H4 (cell line): ENCODE data around the gene SEZ6. TPM values are rescaled to one million over a fixed set of nuclear protein-coding genes. Genes with fewer than 3 reads are reported as not detected.

Experiments
- DNase-seq: peaks from one replicate; pipeline ENCODE4 v3.0.0-alpha.2; 2015; ENCODE audit warnings: low spot score
- total RNA-seq: library from RNA; depleted of rRNA; stranded (reverse); fragments of >200 nt; shearing (Covaris generic); gene quantifications from 2 replicates; pipeline ENCODE4 v1.2.3, GENCODE V29; 2014

The SEZ6 gene
- total RNA-seq, 1 experiment from 2014 or later = not detected

- no peak for DNase-seq
Measured at GRCh38 chr17:29004081-29004692, 1.6 kb downstream of the SEZ6 start.

DNA sequence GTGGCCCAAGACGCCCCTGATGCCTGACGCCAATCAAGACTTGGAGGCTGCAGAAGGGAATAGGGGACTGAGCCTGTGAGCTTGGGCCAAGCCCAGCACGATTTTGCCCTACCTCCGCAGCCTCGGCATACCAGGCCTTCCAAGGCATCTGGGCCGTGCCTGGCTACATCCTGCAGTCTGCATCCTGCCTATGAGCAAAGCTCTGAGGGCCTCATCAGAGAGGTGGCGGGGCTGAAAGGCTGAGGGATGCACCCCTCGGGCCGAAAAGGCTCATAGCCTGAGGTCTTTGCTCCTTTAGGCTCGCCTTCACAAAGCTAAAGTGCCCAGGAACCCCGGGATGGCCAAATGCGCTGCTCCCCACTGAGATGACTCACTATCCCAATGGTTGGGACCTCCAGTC lies 2.5 kb downstream of the SEZ6 start:
- DNase-seq = no peak

GRCh38 chr17:29002811-29003210 lies 3.0 kb downstream of the SEZ6 start:
- no peak for DNase-seq

GRCh38 chr17:29000973-29001372 lies 4.9 kb downstream of the SEZ6 start:
- no peak for DNase-seq

DNA sequence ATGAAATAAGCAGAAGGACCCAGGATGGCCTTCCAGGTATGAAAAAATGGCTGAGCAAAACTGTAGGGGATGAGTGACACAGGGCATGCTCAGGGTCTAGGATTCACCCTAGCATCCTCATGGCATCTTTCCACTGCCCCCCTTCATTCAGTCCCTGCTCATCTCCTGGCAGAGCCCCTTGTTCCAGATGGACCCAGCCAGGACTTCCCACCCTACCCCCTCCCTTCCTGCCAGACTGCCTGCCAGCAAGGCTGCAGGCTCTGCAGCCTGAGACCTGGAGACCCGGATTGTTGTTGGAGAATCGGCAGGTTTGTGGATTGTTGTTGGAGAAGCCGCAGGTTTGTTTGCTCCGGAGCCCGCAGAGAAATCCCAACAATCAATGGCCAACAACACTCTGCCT lies 6.6 kb downstream of the SEZ6 start:
- DNase-seq = no peak

DNA sequence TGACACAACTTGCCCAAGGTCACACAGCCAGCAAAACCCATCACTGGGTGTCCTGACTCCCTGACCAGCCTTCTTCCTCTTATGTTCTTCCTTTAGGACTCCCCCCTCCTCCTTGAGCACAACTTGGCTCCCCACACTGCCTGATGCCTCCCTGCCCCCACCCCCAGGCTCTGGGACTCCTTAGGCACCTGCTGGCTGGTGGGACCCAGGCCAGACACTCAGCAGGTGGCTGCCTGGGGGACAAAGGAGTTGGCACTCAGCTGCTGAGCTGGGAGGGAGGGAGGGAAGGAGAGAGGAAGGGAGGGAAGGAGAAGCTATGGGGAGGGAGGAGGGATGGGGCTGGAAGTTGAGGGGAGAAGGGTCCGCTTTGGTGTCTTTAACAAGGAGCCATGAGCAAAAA lies 8.0 kb downstream of the SEZ6 start:
- no peak for DNase-seq

GRCh38 chr17:28996554-28997096 lies 9.2 kb downstream of the SEZ6 start:
- DNase-seq = no peak

DNA sequence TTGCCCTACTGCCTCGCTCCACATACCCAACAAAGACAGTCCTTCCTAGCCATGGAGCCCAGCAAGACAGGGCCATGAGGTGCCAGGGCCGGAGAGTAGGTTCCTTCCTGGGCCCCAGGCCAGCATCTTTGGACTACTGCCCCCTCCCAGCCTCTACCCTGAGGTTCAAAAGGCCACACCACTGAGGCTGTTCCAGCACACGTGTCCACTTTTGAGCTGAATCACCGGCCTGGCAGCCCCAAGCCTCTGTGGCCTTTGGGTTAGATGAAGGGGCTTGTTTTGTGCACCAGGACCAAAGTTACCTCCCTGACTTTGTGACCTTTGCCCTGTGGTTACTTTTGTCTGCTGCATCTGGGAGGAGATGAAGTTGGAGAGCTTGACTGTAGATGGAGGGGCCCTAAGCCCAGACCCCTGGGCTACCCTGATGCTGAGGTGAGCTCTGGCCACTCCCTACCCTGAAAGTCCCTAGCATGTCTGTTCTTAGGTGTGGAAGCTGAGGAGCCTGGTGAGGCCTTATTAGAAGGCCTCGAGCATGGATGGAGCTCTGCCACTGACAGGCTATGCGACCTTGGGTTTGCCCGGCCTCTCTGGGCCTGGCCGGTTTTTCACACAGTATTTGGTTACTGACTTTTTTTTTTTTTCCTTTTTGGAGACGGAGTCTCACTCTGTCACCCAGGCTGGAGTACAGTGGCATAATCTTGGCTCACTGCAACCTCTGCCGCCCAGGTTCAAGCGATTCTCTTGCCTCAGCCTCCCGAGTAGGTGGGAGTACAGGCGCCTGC lies 12.0 kb downstream of the SEZ6 start:
- DNase-seq = no peak

GRCh38 chr17:28992625-28993600 lies 12.9 kb downstream of the SEZ6 start:
- no peak for DNase-seq

- DNase-seq = no peak
Measured at GRCh38 chr17:28992185-28992584, 13.6 kb downstream of the SEZ6 start.

DNA sequence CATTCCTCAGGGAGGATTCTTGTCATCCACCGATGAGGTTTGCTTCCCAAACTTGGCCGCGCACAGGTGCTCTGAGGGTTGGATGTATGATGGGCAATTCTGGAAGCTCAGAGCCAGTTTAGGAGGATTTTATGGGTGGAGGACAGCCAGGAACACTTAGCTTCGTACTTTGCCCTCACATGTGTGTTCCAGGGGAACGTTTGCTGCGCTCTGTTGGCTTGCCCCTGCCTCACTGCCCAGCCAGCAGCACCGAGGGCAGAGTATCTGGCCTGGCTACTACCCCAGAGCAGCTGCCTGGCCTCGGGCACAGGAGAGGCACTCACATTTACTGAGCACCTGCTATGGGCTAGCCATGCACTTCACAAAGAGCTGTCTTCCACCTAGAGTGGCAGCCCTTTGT lies 14.1 kb downstream of the SEZ6 start:
- DNase-seq = no peak

DNA sequence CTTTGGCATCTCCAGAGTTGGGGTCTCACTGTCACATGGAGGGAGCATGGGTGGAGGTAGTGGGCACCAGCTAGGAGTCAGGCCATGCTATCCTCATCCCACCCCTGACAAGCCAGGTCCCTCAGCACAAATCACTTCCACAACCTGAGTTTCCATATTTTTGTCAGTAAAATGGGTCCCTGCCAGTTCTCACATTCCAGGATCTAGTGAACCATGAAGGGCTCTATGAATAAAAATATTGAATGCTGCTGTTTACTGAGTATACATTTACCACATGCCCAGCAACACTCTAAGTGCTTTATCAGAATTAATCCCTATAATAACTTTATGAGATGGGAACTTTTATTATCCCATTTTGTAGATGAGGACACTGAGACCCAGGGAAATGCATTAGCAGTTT lies 16.8 kb downstream of the SEZ6 start:
- DNase-seq = no peak

- no peak for DNase-seq
Measured at GRCh38 chr17:28988475-28988874, 17.4 kb downstream of the SEZ6 start.

DNA sequence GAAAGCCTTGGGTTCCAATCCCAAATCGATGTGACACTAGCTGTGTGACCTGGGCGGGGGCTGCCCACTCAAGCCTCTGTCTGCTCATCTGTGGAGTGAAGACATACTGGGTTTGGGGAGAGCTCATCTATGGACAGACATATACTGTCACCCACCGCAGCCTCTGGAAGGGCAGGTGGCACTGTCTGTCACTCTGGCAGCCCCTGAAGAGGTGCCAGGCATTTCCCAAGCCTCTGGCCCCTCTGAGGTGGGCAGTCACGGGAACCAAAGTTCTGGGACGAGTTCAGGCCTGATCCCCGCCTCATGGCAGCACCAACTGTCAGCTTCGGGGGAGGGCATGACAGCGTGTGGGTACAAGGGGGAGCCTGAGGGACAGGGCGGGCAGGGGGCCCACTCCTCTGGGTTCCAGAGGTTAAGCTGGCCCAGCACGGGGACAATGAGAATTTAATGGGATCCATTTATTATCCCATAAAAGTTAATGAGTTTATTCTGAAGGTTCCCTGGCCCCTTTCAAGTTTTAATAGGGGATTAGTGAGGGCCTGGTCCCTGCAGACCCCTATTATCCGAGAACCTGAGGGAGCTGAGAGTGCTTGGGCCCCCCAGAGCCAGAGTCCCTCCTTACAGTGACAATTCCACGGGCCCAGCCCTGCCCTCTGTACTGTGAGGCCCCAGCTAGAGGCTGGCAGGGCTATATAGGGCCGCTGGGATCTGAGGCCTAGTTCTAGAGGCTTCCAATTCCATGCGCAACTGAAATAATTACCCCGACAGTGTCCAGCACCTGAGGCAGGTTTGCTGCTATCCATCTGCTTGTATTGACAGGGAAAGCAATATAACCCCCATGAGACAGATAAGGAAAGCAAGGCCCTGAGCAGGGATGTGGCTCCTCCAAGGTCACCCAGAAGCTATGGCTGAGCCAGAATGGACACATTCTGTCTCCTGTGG lies 18.8 kb downstream of the SEZ6 start:
- no peak for DNase-seq

GRCh38 chr17:28985950-28986713 lies 19.7 kb downstream of the SEZ6 start:
- DNase-seq = no peak

GRCh38 chr17:28983286-28984230 lies 22.3 kb downstream of the SEZ6 start:
- no peak for DNase-seq

- no peak for DNase-seq
Measured at GRCh38 chr17:28982131-28982793, 23.6 kb downstream of the SEZ6 start.

DNA sequence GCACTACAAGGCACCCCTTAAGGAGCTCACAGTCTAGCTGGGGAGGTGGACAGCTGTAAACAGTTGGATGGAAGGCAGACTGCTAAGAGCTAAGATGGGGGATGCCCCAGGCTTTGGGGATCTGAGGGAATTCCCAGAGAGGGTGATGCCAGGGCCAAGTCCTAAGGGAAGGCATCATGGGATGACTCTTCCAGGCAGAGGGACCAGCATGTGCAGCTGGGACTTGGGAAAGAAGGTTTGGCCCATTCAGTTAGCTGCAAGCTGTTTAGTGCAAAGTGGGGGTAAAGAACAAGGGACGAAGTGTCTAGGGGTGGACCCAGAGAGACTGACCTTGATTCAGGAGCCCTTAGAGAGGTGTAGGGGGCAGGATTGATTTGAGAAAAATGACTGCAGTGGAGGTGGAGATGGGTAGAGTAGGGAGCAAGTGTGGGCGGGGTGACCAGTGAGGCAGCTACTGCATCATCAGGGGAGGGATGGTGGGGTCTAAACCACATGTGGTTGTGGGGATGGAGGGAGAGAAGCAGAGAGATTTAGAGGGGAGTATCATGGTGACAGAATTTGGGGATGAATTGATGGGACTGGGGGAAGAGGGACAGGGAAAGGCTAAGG lies 27.4 kb downstream of the SEZ6 start:
- DNase-seq = no peak
